ENCODE results near the gene ADM. TPM values are rescaled to one million over a fixed set of nuclear protein-coding genes. Genes with fewer than 3 reads are reported as not detected.

ADM gene
- total RNA-seq, 1 experiment from 2014 or later: 91.3 TPM

- no peak for DNase-seq (ENCODE audit: low spot score)
These were observed 15.0 kb upstream of the ADM start for GRCh38 chr11:10289765-10290380.

- no peak for DNase-seq (ENCODE audit: low spot score)
These were observed 12.9 kb upstream of the ADM start for GRCh38 chr11:10291801-10292638.

GRCh38 chr11:10293423-10294289 is 11.2 kb upstream of the ADM start, which contains the start of gene SBF2:
TSS of gene SBF2 (minus strand) at chr11:10294219. CDS start at chr11:10294069, 150 bp downstream.
- peak; percentile 95 for DNase-seq (ENCODE audit: low spot score)

GRCh38 chr11:10294290-10294953 is 10.5 kb upstream of the ADM start:
- peak; percentile 91 for DNase-seq (ENCODE audit: low spot score)

GRCh38 chr11:10295064-10295901 is 9.6 kb upstream of the ADM start:
- no peak for DNase-seq (ENCODE audit: low spot score)

GRCh38 chr11:10298342-10298741 is 6.5 kb upstream of the ADM start:
- DNase-seq (ENCODE audit: low spot score): peak; percentile 92

- DNase-seq (ENCODE audit: low spot score): no peak
These were observed 3.1 kb upstream of the ADM start for GRCh38 chr11:10301656-10302358.

GRCh38 chr11:10302359-10302743 is 2.5 kb upstream of the ADM start:
- DNase-seq (ENCODE audit: low spot score): no peak

- peak; percentile 84 for DNase-seq (ENCODE audit: low spot score)
These were observed 1.9 kb upstream of the ADM start for GRCh38 chr11:10302744-10303557.

- peak; percentile 72 for DNase-seq (ENCODE audit: low spot score)
These were observed 1.1 kb upstream of the ADM start for GRCh38 chr11:10303558-10304363.

GRCh38 chr11:10305262-10305963 is 540 bp downstream of the ADM start:
- DNase-seq (ENCODE audit: low spot score): no peak

GRCh38 chr11:10305964-10306918 is 1.4 kb downstream of the ADM start:
- DNase-seq (ENCODE audit: low spot score): no peak

- peak; percentile 70 for DNase-seq (ENCODE audit: low spot score)
These were observed 2.1 kb downstream of the ADM start for GRCh38 chr11:10307022-10307399.

- peak; percentile 95 for DNase-seq (ENCODE audit: low spot score)
These were observed 2.7 kb downstream of the ADM start for GRCh38 chr11:10307400-10308200.

GRCh38 chr11:10308201-10308954 is 3.5 kb downstream of the ADM start:
- DNase-seq (ENCODE audit: low spot score): no peak
